Liver (tissue), 9 donors: ENCODE results near the gene DIAPH2. TPM values are rescaled to one million over a fixed set of nuclear protein-coding genes. Genes with fewer than 3 reads are reported as not detected.

Experiments used
- DNase-seq: peaks from one replicate; pipeline ENCODE4 v3.0.0-alpha.2; 2017; ENCODE audit warnings: low spot score
- H3K27ac ChIP-seq, 2 donors: one replicate each; pipeline ENCODE4 v1.7.0; 2013; ENCODE audit warnings: inconsistent platforms in 2 of 2, low read length in 2 of 2, control low read depth in 1 of 2, low read depth in 1 of 2, mild to moderate bottlenecking in 1 of 2
- H3K27me3 ChIP-seq, 4 donors: one replicate each; pipeline versions ENCODE4 v1.6.1 to v1.7.0; 2013; ENCODE audit warnings: low read length in 3 of 4, inconsistent platforms in 1 of 4, mild to moderate bottlenecking in 1 of 4, moderate library complexity in 1 of 4; ENCODE audit not compliant: control insufficient read depth in 4 of 4, insufficient read depth in 4 of 4
- H3K36me3 ChIP-seq, 4 donors: one replicate each; pipeline versions ENCODE4 v1.6.1 to v1.7.0; 2013; ENCODE audit warnings: low read length in 3 of 4, mild to moderate bottlenecking in 3 of 4, low read depth in 1 of 4, moderate library complexity in 1 of 4; ENCODE audit not compliant: control insufficient read depth in 4 of 4, insufficient read depth in 3 of 4
- H3K4me1 ChIP-seq, 4 donors: one replicate each; pipeline versions ENCODE4 v1.6.1 to v1.7.0; 2013; ENCODE audit warnings: low read length in 3 of 4, mild to moderate bottlenecking in 3 of 4, moderate library complexity in 1 of 4; ENCODE audit not compliant: control insufficient read depth in 4 of 4, insufficient read depth in 4 of 4
- H3K4me3 ChIP-seq, 3 donors: one replicate each; pipeline versions ENCODE4 v1.6.1 to v1.7.0; 2013; ENCODE audit warnings: low read length in 3 of 3, control low read depth in 1 of 3, low read depth in 1 of 3, mild to moderate bottlenecking in 1 of 3
- H3K9ac ChIP-seq, 2 donors: one replicate each; pipeline ENCODE4 v1.7.0; 2013; ENCODE audit warnings: low read length in 2 of 2, mild to moderate bottlenecking in 2 of 2, moderate library complexity in 2 of 2, control low read depth in 1 of 2, low read depth in 1 of 2
- H3K9me3 ChIP-seq, 4 donors: one replicate each; pipeline versions ENCODE4 v1.6.1 to v1.7.0; 2013; ENCODE audit warnings: low read length in 3 of 4; ENCODE audit not compliant: control insufficient read depth in 4 of 4
- EGR1 ChIP-seq, 2 donors: IDR thresholded peaks; 2 replicates each; pipeline ENCODE4 v1.6.1; 2016 to 2018; ENCODE audit warnings: antibody characterized with exemption in 2 of 2, low read depth in 2 of 2
- FOXA1 ChIP-seq: IDR thresholded peaks from 2 replicates; pipeline ENCODE4 v1.6.1; 2016; ENCODE audit warnings: antibody characterized with exemption
- GABPA ChIP-seq, 2 donors: IDR thresholded peaks in 1 of 2; conservative IDR thresholded peaks in 1 of 2; 2 replicates each; pipeline ENCODE4 v1.6.1; 2016; ENCODE audit warnings: antibody characterized with exemption in 2 of 2, mild to moderate bottlenecking in 1 of 2, moderate library complexity in 1 of 2
- HNF4A ChIP-seq, 2 donors: conservative IDR thresholded peaks; 2 replicates each; pipeline ENCODE4 v1.6.1; 2016; ENCODE audit warnings: antibody characterized with exemption in 2 of 2, mild to moderate bottlenecking in 2 of 2
- HNF4G ChIP-seq: IDR thresholded peaks from 2 replicates; pipeline ENCODE4 v1.6.1; 2016; ENCODE audit warnings: antibody characterized with exemption
- JUND ChIP-seq, 2 donors: IDR thresholded peaks; 2 replicates each; pipeline ENCODE4 v1.6.1; 2016; ENCODE audit warnings: antibody characterized with exemption in 2 of 2
- NR2F2 ChIP-seq: IDR thresholded peaks from 2 replicates; pipeline ENCODE4 v1.6.1; 2016; ENCODE audit warnings: antibody characterized with exemption
- RAD21 ChIP-seq, 2 donors: IDR thresholded peaks; 2 replicates each; pipeline ENCODE4 v1.6.1; 2016; ENCODE audit warnings: antibody characterized with exemption in 2 of 2, mild to moderate bottlenecking in 2 of 2
- TAF1 ChIP-seq: conservative IDR thresholded peaks from 2 replicates; pipeline ENCODE4 v1.6.1; 2016; ENCODE audit warnings: antibody characterized with exemption, mild to moderate bottlenecking
- WGBS: extraction: QIAGEN DNeasy Blood & Tissue Kit; methylation state at CpG from one replicate; pipeline ENCODE4 v1.1.7; 2013; 5-methylcytosine and 5-hydroxymethylcytosine counted together
- polyA plus RNA-seq, 2 donors: library from polyadenylated mRNA; stranded (reverse) in 1 of 2; unstranded in 1 of 2; fragments of 200-250 nt in 1 of 2; fragments of >200 nt in 1 of 2; fragmentation: Nextera tagmentation in 1 of 2; extraction: Ambion mirVana in 1 of 2; gene quantifications; one replicate each; pipeline versions ENCODE4 v1.2.1 to v1.2.3, GENCODE V29; 2013 to 2015
- total RNA-seq, 2 donors: library from RNA; depleted of rRNA; stranded (reverse); fragments of >200 nt; gene quantifications; one replicate each; pipeline ENCODE4 v1.2.3, GENCODE V29; 2014
- TF ChIP-seq, protein P1 (sequence below): IDR thresholded peaks from 2 replicates; pipeline ENCODE4 v1.6.1; 2016; ENCODE audit warnings: antibody characterized with exemption
- TF ChIP-seq, protein P2 (sequence below): IDR thresholded peaks from 2 replicates; pipeline ENCODE4 v1.6.1; 2016; ENCODE audit warnings: antibody characterized with exemption, mild to moderate bottlenecking
- TF ChIP-seq, protein P3 (sequence below): IDR thresholded peaks from 2 replicates; pipeline ENCODE4 v1.6.1; 2016; ENCODE audit warnings: antibody characterized with exemption
- donor health status: healthy.
- donor health status: healthy.
- donor health status: healthy.
- donor health status: healthy.
- donor health status: healthy.

Gene DIAPH2
- total and polyA plus RNA-seq, 4 donors, result 2.7 to 16.6 (median 5.3) TPM

DNA sequence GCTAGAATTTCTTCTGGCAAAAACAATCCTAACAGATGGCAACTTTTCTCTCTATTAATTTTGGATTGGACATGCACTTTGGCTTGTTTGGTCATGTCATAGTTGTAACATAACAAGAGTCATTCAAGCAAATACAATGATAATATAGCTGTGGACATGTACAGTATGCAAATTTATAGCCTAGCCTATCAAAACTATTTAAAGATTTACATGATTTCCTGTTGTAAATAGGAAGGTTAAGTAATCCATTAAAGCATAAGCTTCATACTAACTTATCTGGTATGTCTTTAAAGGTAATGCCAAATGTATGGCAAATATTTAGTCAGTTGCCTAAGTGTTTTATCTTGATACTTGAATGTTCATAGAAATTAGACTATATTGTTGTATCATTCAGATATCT lies 244.4 kb downstream of the DIAPH2 start:
- Histone ChIP-seq H3K36me3 (peaks cover 0 to 3% (median 0%) of the 10 kb centered on the region in 4 donors), H3K4me3 (no peak overlapping the region), H3K4me1 (no peaks in the 10 kb centered on the region), H3K27ac (no peak overlapping the region), H3K9me3 (no peaks in the 10 kb centered on the region), H3K27me3 (no peaks in the 10 kb centered on the region), H3K9ac (no peak overlapping the region)
- TF ChIP-seq JUND (IDR thresholded peaks at IDR 0.05), result no peak
- no peak for TF ChIP-seq GABPA (IDR thresholded peaks at IDR 0.05 in 1 of 2, conservative IDR thresholded peaks at IDR 0.05 in 1 of 2)
- TF ChIP-seq TAF1, result no peak
- no peak for TF ChIP-seq EGR1 (IDR thresholded peaks at IDR 0.05; ENCODE audit: low read depth in 2 of 2)
- no peak for TF ChIP-seq NR2F2
- TF ChIP-seq, protein P1, sequence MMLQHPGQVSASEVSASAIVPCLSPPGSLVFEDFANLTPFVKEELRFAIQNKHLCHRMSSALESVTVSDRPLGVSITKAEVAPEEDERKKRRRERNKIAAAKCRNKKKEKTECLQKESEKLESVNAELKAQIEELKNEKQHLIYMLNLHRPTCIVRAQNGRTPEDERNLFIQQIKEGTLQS, result no peak
- TF ChIP-seq HNF4A (conservative IDR thresholded peaks at IDR 0.05), result no peak
- TF ChIP-seq, protein P2, sequence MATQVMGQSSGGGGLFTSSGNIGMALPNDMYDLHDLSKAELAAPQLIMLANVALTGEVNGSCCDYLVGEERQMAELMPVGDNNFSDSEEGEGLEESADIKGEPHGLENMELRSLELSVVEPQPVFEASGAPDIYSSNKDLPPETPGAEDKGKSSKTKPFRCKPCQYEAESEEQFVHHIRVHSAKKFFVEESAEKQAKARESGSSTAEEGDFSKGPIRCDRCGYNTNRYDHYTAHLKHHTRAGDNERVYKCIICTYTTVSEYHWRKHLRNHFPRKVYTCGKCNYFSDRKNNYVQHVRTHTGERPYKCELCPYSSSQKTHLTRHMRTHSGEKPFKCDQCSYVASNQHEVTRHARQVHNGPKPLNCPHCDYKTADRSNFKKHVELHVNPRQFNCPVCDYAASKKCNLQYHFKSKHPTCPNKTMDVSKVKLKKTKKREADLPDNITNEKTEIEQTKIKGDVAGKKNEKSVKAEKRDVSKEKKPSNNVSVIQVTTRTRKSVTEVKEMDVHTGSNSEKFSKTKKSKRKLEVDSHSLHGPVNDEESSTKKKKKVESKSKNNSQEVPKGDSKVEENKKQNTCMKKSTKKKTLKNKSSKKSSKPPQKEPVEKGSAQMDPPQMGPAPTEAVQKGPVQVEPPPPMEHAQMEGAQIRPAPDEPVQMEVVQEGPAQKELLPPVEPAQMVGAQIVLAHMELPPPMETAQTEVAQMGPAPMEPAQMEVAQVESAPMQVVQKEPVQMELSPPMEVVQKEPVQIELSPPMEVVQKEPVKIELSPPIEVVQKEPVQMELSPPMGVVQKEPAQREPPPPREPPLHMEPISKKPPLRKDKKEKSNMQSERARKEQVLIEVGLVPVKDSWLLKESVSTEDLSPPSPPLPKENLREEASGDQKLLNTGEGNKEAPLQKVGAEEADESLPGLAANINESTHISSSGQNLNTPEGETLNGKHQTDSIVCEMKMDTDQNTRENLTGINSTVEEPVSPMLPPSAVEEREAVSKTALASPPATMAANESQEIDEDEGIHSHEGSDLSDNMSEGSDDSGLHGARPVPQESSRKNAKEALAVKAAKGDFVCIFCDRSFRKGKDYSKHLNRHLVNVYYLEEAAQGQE, result no peak
- TF ChIP-seq HNF4G, result no peak
- DNase-seq, result no peak

DNA sequence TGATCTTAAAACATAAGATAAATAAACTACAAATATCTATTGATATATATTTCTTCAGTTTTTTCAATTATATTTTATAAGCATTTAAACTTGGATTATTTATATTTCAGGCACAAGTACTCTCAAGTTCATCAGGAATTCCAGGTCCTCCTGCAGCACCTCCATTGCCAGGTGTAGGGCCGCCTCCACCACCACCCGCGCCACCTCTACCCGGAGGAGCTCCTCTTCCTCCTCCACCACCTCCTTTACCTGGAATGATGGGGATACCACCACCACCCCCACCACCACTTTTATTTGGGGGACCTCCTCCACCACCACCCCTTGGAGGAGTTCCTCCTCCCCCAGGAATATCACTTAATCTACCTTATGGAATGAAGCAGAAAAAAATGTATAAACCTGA lies 273.1 kb downstream of the DIAPH2 start:
- H3K36me3 ChIP-seq, result peaks cover 0 to 9% (median 3%) of the 10 kb centered on the region in 4 donors

DNA sequence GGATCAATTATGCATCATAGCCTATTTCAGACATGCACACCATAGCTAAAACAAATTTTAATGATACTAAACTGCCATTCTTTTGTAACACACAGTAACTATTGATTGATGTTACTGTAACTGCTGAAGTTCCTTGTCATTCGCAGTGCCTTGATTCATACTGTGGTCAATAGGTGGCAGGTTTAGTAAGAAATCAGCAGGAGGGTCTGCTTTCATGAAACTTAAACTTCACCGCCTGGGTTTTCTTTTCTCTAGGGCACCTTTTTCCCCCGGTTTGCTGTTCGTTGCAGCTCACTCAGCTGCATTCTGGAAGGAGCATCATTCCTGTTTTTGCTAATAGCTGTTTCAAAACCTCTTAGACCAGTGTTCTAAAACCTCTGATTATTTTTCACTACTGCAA lies 287.2 kb downstream of the DIAPH2 start:
- Histone ChIP-seq H3K36me3 (no peaks in the 10 kb centered on the region), H3K4me3 (no peak overlapping the region), H3K27ac (no peak overlapping the region), H3K4me1 (no peaks in the 10 kb centered on the region), H3K9ac (no peak overlapping the region), H3K9me3 (peaks cover 0 to 2% (median 0%) of the 10 kb centered on the region in 4 donors), H3K27me3 (no peaks in the 10 kb centered on the region)
- DNase-seq, result no peak
- TF ChIP-seq FOXA1, result no peak
- no peak for TF ChIP-seq HNF4G
- no peak for TF ChIP-seq JUND (IDR thresholded peaks at IDR 0.05)
- TF ChIP-seq RAD21 (IDR thresholded peaks at IDR 0.05), result no peak
- 87% methylated on average over 4 of the region's 4 CpGs for WGBS

More for the DNA sequence above, 273.1 kb downstream of the DIAPH2 start:
- TF ChIP-seq GABPA (IDR thresholded peaks at IDR 0.05 in 1 of 2, conservative IDR thresholded peaks at IDR 0.05 in 1 of 2) (no peak), FOXA1 (no peak)
- TF ChIP-seq, protein P3, sequence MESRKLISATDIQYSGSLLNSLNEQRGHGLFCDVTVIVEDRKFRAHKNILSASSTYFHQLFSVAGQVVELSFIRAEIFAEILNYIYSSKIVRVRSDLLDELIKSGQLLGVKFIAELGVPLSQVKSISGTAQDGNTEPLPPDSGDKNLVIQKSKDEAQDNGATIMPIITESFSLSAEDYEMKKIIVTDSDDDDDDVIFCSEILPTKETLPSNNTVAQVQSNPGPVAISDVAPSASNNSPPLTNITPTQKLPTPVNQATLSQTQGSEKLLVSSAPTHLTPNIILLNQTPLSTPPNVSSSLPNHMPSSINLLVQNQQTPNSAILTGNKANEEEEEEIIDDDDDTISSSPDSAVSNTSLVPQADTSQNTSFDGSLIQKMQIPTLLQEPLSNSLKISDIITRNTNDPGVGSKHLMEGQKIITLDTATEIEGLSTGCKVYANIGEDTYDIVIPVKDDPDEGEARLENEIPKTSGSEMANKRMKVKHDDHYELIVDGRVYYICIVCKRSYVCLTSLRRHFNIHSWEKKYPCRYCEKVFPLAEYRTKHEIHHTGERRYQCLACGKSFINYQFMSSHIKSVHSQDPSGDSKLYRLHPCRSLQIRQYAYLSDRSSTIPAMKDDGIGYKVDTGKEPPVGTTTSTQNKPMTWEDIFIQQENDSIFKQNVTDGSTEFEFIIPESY, result no peak
- 97% methylated on average over 4 of the region's 4 CpGs for WGBS
- no peaks in the 10 kb centered on the region for H3K4me1 ChIP-seq
- no peak overlapping the region for H3K27ac ChIP-seq
- no peak overlapping the region for H3K4me3 ChIP-seq
- DNase-seq, result no peak
- H3K9ac ChIP-seq, result no peak overlapping the region
- peaks cover 0 to 11% (median 5%) of the 10 kb centered on the region in 4 donors for H3K9me3 ChIP-seq
- H3K27me3 ChIP-seq, result no peaks in the 10 kb centered on the region
